Stimulated activated naive CD4-positive, alpha-beta T cell treated with Interleukin-2 at 50 U/mL for 16 hours (primary cell): Measurements from ENCODE around the gene LRP2BP.
"Not testable (repeated sequence)": the region's sequence is repeated elsewhere in the genome, so short reads cannot be mapped to it uniquely, and the experiment has no call there.

Experiments
- DNase-seq: peaks from one replicate; lab custom pipeline; 2025; lab: John Stamatoyannopoulos, UW

Gene LRP2BP

DNA sequence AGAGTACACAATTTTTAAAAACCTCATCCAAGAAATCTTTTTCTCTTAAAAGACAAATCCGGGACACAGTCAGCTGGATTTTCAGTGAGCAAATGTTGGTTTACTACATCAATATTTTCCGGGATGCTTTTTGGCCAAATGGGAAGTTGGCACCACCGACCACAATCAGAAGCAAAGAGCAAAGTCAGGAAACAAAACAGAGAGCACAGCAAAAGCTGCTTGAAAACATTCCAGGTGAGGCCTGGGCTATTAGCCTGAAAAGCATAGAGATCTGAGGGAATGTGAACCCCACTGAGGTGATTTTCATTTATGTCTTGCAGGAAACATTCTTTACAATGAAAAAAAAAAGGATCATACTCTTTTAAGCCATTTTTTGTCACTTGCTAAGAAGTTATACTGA, 33.9 kb downstream of the LRP2BP start:
- DNase-seq, result no peak

- DNase-seq, result no peak
These were observed 35.8 kb downstream of the LRP2BP start for GRCh38 chr4:185359767-185360446.

DNA sequence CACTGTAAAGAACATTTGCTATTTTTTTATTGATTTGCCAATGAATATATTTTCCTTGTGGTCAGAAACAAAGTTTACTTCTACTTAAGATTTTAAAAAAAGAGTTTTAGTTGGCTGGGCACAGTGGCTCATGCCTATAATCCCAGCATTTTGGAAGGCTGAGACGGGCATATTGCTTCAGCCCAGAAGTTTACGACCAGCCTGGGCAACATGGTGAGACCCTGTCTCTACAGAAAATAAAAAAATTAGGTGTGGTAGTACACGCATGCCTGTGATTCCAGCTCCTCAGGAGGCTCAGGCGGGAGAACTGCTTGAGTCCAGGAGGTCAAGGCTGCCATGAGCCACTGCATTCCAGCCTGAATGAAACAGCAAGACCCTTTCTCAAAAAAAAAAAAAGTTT, 36.8 kb downstream of the LRP2BP start:
- no peak for DNase-seq

- DNase-seq, result no peak
These were observed 37.2 kb downstream of the LRP2BP start for GRCh38 chr4:185358514-185358913.

- no peak for DNase-seq
These were observed 37.8 kb downstream of the LRP2BP start for GRCh38 chr4:185357733-185358440.

GRCh38 chr4:185357211-185357610, 38.5 kb downstream of the LRP2BP start:
- DNase-seq, result no peak

DNA sequence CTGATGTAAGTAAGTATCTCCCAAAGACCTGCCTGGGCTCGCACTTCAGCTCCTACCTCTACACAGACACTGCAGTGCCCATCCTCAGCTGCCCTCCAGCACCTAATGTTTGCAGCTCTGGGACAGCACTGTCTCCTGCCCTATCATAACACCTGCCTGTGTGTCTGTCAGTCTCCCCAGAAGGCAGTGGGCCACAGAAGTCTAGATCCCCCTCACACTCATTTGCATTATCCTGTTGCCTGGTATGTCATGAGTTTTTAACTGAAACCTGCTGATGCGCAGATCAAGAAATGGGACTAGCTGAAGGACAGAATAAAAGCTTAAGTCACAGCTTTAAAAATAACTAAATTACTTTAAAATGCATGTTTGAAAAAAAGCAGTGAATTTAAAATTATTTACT, 43.0 kb downstream of the LRP2BP start:
- no peak for DNase-seq

GRCh38 chr4:185352202-185352601, 43.5 kb downstream of the LRP2BP start:
- no peak for DNase-seq

DNA sequence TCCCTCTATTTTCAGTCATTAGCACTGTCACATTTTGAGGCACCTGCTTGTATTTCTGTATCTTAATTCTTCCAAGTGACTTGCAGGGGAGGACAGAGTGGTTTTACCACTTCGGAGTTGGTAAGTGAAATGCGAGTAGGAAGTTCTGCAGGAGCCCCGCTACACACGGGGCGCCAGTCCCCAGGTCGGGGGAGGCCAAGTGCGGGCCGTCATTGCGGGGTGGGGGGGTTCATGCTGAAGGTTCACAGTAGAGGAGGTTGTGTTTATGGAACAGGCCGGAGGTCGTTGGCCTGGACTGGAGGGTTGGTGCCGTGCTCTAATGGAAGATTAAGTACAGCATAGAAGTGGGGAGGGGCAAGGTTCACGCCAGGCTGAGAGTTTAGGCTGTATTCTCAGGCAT, 44.0 kb downstream of the LRP2BP start:
- DNase-seq, result no peak

GRCh38 chr4:185346975-185347601, 48.6 kb downstream of the LRP2BP start:
- no peak for DNase-seq

- no peak for DNase-seq
These were observed 50.8 kb downstream of the LRP2BP start for GRCh38 chr4:185344743-185345538.

DNA sequence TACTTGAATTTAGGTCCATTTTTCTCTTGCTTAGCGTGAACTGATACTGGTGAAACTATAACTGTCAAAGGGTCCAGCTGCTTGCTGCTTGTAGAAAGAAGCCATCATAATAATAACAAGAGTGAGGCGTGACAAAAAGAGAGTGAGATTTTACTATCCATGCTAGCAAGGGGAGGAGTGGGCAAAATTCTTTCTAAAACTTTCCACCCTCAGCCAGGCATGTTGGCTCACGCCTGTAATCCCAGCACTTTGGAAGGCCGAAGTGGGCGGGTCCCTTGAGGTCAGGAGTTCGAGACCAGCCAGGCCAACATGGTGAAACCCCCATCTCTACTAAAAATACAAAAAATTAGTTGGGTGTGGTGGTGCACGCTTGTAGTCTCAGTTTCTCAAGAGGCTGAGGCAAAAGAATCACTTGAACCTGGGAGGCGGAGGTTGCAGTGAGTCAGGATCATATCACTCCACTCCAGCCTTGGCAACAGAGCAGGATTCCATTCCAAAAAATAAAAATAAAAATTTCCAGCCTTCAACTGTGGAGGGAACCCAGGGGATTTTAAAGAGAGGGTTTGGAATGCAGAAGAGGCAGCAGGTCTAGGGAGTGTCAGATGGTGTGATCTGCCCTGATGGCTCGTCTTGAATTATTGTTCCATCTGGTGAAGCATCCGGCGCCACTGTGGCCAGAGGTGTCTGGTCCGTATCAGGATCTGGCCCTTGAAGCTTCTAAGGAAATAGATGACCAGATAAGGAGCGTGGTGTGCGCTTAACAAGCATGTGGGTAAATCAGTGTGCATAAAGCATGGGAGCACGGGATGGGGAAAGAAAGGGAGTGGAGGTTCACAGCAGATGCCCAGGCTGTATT, 51.8 kb downstream of the LRP2BP start:
- no peak for DNase-seq

- no peak for DNase-seq
These were observed 53.9 kb downstream of the LRP2BP start for GRCh38 chr4:185341841-185342240.

DNA sequence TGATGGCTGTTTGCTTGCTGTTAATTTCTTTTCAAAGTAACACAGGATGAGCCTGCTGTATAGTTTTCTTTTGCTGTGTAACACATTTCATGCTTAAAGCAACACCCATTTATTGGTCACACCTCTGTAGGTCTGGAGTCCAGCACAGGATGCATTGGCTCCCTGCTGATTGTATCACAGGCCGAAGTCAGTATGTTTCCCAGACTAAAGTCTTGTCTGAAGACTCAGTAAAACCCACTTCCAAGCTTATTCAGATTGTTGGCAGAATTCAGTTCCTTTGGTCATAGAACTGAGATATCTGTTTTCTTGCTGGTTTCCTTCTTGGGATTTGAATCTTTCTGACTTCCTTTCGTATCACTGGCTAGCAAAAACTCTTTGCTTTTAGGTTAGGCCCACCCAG, 54.3 kb downstream of the LRP2BP start:
- no peak for DNase-seq

GRCh38 chr4:185339941-185340340, 55.8 kb downstream of the LRP2BP start:
- no peak for DNase-seq

DNA sequence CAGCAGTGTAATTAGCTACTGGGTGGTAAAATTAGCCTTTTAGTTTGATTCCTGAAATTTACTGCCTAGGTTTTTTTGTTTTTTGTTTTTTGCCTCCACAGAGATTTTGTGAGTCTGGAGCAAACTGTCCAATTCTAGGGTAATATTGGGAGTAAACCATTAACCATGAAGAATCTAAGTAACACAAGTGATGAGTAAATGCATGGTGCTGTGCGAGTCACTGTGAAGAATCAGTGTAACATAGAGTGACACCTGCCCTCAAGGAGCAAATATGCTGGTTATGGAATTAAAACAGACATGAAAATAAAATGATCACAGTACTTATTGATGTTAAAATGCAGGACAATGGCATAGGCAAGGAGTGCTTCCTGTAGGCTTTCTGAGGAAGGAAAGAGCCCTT, 60.1 kb downstream of the LRP2BP start:
- DNase-seq, result no peak

DNA sequence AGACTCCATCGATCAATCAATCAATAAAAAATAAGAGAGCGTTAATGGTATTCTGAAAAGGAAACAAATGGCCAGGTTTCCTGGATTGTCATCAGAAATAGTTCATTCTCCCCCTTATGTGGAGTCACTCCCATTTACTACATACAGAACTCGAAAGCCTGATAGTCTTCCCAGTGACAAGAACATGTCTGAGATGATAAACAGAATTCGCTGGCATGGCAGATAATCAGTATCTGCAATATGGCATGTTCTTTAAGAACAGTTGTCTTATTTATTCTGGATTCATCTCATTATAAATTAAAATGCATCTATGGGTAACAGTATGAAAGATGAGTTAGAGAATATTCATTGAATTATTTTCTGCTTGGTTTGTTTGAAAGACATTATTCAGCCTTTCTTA, 61.4 kb downstream of the LRP2BP start:
- no peak for DNase-seq

GRCh38 chr4:185332575-185333464, 62.9 kb downstream of the LRP2BP start:
- DNase-seq, result no peak

DNA sequence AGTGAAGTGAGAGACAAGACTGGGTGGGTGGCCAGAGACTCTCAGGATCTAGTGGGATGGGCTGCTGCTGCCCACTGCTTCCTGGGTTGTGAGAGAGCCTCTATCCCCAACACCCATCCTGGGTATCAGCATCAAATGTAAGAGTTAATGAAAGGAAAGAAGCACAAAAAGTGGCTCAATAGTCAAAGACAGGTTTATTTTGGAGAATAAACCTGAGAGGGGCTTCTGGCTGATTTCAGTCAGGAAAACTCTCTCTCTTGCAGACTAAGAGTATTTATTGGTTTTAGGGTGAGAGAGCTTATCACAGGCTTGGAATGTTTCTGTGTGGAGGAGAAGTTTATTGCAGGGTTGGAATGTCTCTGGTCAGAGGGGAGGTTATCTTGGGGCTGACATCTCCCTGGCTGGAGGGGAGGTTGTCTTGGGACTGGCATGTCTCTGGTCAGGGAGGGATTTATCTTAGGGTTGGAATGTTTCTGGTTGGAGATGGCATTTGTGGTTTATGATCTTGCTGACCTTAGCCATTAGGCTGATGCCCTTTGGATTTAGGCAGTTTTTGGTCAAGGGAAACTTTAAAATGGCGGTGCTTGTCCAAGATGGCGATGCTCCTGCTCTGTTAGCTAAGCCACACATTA, 65.7 kb downstream of the LRP2BP start:
- not testable (repeated sequence) for DNase-seq

- DNase-seq, result no peak
These were observed 67.1 kb downstream of the LRP2BP start for GRCh38 chr4:185328586-185328985.
